ENCODE measurements around the gene EFCAB12. TPM values are rescaled to one million over a fixed set of nuclear protein-coding genes. Genes with fewer than 3 reads are reported as not detected.
"Not testable (repeated sequence)": the region's sequence is repeated elsewhere in the genome, so short reads cannot be mapped to it uniquely, and the experiment has no call there.

Gene EFCAB12
- total RNA-seq, 1 experiment from 2014 or later, result 0.06 TPM

DNA sequence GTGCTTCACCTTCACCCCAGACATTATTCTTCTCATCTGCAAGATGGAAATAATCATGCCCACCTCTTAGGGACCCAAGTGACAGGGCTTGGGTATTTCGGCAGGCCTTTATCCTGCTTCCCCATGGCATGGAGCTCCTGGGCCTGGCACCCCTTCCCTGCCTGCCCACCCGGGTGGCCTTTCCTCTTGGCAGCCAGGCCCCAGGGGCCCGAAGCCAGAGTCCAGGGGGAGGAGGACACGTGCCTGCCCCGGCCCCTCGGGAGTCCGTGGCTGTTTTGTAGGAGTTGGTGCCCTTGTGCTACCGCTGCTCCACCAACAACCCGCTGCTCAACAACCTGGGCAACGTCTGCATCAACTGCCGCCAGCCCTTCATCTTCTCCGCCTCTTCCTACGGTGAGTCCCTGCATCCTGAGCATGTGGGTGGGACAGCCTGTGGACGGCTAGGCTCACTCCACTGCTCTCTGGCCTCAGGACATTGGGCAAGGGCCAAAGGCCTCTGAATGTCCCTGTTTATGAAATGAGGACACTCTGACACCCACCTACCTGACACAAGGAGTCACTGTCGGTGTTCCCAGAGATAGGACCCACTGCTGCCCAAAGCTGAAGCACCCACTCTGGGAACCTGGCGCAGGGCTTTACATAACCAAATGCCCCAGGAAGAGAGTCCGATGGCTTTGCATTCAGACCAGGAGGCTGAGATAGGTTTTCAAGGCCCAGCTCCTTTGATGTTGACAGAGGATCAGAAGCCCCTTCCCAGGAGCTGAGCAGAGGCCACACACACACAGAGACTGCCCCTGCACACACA, 34.5 kb downstream of the EFCAB12 start:
- DNase-seq (ENCODE audit: low spot score), result not testable (repeated sequence)

DNA sequence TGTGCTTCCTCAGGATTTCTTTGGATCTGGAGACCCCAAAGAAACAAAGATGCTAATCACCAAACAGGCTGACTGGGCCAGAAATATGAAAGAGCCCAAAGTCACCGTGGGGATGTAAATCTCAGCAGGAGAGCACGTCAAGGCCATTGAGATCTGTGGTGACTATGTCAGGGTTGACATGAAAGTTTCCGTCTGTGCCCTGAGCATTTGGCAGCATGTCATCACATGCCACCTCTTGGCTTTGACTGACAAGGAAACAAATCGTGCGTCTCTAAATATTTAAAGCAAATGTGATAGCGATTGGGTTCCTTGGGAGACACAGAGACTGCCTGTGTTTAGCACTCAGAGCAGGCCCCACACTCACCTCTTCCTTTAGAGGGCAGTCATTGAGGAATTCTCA, 35.2 kb downstream of the EFCAB12 start:
- no peak for DNase-seq (ENCODE audit: low spot score)

DNA sequence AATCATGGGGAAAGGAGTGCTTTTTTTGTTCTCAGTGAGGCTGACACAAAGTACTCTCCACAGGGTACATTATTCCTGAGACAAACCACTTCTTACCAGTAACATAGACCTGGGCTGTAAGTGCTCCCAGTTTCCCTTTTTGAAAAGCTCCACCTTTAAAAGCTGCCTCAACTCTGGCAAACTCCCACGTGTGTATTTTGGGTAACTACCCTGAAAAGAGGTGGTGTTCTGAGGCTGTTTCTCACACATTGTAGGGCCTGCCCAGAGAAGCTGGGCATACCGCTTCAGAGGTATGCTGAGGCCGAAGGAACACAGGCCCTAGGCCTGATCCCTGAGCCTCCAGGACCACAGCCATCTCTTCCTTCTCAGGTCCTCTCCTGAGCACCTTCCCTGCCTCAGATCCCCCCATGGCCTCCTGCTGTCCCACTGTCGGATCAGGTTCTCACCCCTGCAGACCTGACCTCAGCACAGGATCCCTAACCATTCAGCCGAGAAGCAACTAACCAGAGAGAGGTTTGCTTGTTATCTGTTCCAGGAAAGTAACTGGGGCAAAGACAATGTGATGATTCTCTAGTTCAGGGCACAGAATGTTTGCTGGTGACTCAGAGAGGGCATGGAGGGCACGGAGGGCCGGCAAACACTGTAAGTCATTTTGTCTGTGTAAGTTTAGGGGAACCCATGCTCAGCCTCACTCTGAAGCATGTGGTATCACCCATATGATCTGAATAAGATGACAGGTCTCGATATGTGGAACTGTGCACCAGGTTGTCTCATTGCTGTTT, 36.1 kb downstream of the EFCAB12 start:
- not testable (repeated sequence) for DNase-seq (ENCODE audit: low spot score)

DNA sequence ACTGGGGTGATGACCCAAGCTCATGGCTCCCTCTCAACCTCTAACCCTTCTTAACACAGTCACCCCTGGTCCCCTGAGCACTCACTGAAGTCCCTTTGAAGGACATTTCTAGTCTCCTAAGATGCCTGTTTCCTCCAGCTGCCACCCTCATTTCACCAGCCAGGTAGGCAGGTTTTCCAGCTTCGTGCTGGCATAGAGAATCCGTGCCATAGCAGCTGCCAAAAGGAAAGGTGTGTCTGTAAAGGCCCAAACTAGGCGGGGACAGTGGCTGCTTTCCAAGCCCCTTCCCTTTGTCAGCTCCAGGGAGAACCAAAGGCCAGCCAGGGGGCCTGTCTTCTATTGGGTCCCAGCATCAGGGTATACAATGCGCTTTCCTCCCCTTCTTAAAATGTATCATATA, 36.9 kb downstream of the EFCAB12 start:
- not testable (repeated sequence) for DNase-seq (ENCODE audit: low spot score)

DNA sequence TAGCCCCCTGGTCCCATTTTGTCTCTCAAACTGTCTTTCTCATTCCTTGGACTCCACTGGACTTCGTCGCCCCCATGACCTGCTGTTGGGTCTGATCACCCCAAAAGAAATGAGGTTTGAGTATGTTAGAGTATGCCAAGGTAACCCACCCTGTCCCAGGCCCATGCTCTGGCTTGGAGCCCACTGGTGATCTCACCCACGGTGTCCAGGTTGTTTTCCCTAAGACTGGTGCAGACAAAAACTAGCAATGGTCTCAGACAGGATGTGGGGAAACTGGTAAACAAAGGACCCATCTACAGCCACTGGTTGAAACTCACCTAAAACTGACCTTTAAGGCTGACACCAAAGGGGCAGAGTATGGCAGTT, 38.9 kb downstream of the EFCAB12 start:
- DNase-seq (ENCODE audit: low spot score), result no peak

DNA sequence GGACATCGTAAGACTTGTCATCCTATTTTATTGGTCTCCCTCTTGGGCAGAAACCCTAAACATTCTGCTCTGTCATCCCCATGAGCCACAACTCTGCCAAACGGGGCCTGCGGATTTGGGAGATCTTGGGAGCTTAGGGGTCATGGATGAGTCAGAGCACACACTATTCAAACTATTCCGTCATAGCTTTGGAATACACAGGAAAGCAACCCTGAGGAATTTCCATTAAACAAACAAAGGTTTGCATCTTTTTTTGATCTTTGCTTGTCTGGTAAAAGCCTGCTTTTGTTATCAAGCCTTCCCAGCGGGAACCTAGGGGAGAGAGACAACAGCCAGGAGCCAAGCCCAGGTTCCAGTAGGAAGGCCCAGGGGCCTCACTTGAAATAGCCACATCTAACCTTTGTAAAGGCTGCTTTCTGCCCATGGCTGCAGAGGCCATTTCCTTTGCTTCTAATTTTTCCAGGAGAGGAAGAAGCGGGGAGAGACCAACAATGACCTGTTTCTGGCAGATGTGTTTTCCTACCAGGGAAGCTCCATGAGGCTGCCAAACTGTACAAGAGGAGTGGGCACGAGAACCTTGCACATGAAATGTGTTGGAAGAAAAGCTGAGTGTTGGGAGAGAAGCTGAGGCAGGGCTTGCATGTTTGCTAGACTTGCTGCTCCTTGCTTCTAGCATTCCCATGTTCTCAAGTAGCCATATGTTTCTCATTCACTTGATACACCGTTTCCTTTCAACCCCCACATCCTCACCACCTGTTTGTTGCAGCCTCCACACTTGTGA, 39.5 kb downstream of the EFCAB12 start:
- peak; percentile 80 for DNase-seq (ENCODE audit: low spot score)

DNA sequence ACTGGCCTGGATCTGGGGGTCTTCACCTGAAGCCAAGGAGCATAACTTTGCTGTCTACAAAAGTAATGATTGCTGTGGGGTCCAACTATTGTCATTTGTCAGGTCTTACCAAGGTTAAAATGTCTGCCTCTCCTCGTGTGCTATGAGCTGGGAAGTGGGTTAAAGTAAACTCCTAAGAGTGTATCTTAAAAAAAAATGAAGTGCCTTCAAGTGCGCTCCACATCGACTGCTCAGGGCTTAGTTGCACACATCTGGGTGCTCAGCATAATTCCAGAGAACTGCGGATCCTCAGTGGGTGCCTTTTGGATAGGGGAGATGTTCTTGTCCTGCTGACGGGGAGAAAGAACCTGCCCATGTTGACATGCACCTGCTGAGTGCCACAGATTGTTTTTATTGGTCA, 40.9 kb downstream of the EFCAB12 start:
- DNase-seq (ENCODE audit: low spot score), result no peak

DNA sequence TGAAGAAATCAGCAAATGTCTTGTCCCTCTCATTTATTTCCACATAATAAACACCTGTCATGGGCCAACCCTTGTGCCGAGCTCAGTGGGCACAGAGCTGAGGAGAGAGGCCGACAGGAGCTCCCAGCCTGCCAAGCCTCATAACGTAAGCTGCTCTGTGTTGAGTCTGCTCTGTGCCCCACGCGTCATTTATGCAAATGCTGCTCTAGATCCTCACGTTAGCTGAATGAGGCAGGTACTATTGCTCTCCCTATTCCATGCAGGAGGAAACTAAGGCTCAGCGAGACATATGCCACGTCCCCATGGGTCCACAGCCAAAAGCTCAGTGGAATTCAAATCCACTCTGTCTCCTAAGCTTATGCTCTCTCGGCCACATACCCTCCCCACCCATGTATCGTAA, 41.5 kb downstream of the EFCAB12 start:
- no peak for DNase-seq (ENCODE audit: low spot score)

DNA sequence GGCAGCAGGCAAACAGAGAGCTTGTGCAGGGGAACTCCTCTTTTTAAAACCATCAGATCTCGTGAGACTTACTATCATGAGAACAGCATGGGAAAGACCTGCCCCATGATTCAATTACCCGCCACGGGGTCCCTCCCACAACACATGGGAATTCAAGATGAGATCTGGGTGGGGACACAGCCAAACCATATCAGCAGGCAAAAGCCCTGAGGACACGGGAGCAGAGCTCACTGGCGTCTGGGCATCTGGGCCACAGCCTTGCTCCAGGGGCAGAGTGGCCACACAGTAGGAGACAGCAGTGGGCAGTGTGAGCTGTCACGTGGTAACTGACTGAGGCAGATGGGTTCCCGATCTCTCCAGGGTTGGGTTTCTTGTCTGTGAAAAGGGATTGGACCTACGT, 42.9 kb downstream of the EFCAB12 start:
- not testable (repeated sequence) for DNase-seq (ENCODE audit: low spot score)

DNA sequence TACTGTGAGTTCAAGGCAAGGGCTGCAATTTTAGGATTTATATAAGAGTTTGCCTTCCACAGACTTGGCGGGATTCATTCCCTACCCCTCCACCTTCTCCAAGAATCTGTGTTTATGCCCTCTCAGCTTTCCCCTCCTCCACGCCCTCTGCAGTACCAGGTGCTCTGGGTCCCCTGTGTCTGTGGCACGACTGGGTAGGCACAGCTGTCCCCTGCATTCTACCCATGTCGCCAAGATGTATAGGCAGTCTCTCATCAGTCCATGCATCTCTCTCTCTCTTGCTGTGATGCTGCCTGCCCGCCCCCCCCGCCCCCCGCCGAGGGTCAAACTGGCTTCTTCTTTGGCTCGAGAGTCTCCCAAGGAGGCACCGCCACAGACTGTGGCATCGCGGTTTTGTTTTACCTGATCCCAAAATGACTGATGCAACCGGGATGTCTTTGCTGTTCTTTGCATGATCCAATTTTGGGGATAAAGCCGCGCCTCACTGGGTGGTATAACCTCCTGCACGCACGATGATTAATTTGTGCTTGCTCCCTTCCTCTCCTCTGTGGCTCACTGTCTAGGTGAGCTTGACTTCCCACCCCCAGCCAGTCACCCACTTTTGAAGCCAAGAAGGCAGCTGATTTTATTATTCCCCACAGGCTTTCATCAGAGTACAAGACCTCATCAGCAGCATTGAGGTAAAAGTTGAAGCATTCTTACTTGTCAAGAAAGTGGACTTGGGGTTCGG, 43.7 kb downstream of the EFCAB12 start:
- no peak for DNase-seq (ENCODE audit: low spot score)

DNA sequence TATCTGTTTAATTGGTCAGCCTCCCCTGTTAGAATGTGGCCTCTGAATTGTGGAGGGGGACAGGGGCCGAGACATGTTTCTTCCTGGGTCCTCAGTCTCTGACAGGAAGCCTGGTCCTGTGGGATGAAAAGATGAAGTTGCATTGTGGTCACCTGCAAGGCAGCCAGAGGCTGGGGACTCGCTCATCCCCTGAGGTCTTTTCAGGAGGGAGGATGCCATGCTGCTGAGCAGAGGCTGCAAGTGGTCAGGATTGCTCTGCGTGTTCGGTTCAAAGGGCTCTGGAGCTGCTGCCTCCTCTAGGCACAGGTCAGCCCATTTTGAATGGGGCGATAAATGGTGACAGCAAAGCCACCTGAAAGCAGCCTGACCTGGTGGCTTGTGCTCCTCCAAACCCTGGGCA, 44.3 kb downstream of the EFCAB12 start:
- not testable (repeated sequence) for DNase-seq (ENCODE audit: low spot score)

DNA sequence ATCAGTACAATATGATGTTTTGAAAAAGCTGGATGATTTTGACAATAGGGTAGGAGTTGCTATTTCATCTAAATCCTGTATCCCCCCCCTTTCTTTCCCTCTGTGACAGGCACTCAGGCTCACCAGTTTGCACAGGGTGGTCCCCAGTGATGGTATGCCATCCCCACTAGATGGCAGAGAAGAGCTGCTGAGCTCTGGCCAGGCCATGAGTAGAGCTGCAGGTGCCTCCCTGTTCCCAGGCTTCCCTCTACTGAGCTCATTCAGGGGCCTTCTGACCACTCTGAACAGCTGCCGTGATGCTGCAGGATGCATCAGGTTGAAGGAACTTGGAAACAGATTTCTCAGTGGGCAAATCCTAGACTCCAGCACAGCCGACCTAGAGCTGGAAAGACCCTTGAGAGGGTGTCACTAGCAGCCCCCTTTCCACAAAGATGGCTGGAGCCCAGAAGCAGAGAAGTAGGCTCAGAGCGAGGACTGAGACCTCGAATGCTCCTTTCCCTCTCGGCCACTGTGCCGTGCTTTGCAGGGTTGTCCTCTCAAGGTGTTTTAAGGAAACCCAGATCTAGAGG, 45.1 kb downstream of the EFCAB12 start:
- peak; percentile 78 for DNase-seq (ENCODE audit: low spot score)

DNA sequence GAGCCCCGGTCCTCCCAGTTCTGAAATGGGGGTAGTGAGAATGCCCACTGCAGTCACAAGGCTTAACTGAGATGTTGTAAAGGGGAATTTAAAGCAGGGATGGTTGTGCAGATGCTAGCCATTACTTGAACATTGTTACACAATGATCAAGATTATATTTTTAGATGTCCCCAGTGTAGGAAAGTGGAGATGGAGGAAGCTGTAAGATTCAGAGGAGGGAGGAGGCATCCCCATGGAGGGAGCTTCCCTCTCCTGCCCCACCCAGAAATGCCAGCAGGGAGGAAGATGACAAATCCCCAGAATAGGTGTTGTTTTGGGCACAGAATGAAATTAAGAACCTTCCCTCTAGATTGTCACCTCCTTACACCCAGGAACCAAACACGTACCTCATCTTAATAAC, 46.1 kb downstream of the EFCAB12 start:
- DNase-seq (ENCODE audit: low spot score), result no peak

DNA sequence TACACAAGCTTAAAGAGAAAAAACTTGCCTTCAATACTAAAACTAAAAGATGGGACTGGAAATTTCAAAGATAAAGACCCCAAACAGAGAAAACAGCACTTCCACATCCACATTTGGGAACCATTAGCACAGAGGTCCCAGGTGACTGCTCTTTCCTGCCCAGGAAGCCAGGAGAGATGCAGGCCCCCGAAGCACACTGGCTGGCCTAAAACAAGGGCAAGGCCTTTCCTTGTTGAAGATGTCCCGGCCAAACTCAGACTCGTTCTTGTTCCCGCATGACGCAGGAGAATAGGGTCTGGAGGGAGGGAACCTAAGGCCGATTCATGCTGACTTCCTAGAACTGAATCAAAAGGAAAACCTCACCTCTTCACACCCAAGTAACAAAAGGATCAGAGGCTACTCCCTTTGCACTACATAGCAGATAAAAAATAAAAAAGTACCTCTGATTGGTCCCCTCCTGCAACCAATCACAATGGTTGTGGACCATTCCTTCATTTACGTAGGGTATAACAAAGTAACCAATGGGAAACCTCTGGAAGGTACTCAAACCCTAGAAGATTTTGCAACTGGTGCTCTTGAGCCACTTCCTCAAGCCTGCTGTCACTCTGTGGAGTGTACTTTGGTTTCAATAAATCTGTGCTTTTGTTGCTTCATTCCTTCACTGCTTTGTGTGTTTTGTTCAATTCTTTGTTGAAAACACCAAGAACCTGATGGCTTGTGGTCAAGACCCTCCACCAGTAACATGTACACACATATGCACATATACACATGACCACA, 48.7 kb downstream of the EFCAB12 start:
- no peak for DNase-seq (ENCODE audit: low spot score)

DNA sequence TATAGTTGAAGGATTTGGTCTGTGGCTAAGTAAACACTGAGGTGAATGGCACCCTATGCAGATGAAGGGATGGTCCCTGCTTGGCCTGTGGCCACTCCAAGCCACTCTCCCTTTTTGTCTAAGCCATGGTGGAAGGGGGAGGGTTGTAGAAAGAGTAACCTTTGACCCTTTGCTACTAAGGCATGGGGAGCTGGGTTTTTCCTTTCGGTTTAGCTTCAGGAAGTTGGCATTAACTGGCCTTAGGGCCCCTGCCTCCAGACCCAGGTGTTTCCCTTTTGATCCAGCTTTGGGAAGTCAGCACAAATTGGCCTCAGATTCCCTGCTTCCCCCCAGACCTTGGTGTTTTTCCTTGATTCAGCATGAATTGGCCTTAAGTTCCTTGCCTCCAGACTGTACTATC, 49.5 kb downstream of the EFCAB12 start:
- no peak for DNase-seq (ENCODE audit: low spot score)

DNA sequence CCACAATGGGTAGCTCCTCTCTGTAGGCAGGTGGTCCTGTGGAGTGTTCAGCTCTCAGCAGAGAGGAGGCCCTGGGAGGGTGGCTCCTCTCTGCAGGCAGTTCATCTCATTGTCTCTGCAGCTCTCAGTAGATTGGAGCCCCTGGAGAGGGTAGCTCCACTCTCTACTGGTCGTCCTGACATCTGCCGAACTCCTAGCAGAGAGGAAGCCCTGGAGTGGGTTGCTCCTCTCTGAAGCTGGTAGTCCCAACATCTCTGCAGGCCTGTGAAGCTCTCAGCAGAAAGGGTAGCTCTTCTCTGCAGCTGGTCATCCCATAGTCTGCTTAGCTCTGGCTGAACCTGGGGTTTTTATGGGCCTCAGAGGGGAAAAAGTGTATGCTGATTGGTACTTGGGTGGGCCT, 50.8 kb downstream of the EFCAB12 start:
- no peak for DNase-seq (ENCODE audit: low spot score)

DNA sequence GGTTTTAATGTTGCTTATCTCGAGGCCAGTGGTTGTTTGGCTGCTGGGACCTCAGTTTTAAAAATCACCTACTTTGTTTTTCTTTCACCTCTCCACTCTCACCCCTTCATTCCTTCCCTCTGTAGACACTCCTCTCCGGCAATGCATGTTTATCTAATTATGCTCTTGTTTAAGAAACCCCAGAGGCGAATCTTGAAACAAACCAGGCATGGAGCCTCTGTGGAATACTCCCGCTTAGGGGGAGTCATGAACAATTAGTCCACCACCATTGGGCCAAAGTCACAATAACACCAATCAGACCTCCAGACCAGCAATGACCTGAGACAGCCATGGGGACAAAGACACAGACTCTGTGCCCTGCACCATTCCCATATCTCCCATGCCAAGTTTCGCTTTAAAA, 53.3 kb downstream of the EFCAB12 start:
- DNase-seq (ENCODE audit: low spot score), result no peak

DNA sequence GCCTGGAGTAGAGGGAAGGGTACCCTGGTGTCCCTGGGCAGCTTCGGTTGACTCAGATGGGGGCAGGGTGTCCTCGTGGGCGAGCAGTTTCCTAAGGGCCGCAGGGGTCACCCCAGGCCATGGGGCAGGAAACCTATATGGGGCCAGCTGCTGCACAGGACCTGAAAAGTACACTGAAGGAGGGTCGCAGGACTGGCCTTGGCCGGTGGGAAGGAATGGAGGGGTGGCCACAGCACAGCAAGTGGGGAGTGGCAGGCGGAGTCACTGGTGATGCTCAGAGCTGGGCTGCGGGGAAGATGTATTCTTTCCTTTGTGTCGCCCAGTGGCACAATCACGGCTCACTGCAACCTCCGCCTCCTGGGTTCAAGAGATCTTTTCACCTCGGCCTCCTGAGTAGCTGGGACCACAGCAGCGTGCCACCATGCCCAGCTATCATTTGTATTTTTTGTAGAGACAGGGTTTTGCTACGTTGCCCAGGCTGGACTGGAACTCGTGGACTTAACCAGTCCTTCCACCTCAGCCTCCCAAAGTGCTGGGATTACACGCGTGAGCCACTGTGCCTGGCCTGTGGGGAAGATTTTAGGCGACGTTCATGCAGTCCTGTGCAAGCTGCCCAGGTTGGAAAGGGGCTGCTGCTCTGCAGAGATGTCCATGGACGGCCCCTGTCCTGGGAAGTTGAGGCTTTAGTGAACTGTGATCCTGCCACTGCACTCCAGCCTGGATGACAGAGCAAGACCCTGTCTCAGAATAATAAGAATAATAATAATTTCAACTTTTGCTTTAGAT, 57.2 kb downstream of the EFCAB12 start:
- DNase-seq (ENCODE audit: low spot score), result no peak

DNA sequence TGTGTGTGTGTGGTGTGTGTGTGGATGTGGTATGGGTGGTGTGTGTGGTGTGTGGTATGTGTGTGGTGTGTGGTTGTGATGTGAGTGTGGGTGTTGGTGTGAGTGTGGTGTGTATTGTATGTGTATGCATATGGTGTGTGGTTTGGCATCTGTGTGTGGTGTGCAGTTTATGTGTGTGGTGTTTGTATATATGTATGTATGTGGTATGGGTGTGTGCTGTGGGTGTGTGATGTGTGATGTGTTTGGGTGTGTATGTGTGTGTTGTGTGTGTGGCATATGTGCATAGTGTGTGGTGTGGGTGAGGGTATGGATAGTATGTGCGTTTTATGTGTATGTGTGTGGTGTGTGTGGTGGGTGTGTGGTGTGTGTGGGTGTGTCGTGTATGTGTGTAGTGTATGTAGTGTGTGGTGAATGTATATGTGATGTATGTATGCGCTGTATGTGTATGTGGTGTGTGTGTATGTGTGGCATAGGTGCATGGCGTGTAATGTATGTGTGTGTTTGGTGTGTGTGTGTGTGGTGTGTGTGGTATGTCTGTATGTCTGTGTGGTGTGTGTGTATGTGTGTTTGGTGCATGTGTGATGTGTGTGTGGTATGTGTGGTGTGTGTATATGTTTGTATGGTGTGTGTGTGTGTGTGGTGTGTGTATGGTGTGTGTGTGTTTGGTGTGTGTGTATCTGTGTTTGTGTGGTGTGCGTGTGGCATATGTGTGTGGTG, 58.0 kb downstream of the EFCAB12 start:
- no peak for DNase-seq (ENCODE audit: low spot score)
